Sigmoid colon (tissue), 3 donors: ENCODE results near the gene GATA5.

Source experiments
- CTCF ChIP-seq, 4 experiments: fragments of 450-650 bp in 3 of 4; fragments of 200-600 bp in 1 of 4; IDR thresholded peaks; one replicate each; pipeline ENCODE4 v1.5.1; 2016 to 2019; ENCODE audit warnings: antibody characterized with exemption in 4 of 4, mild to moderate bottlenecking in 3 of 4, moderate library complexity in 2 of 4
- POLR2A ChIP-seq, 2 donors: fragments of 450-650 bp; IDR thresholded peaks; one replicate each; pipeline ENCODE4 v1.6.1; 2016; ENCODE audit warnings: antibody characterized with exemption in 2 of 2, mild to moderate bottlenecking in 2 of 2, moderate library complexity in 2 of 2

- no peak for TF ChIP-seq CTCF (IDR thresholded peaks at IDR 0.05)
- TF ChIP-seq POLR2A (IDR thresholded peaks at IDR 0.05) = no peak
Observed at GRCh38 chr20:62457831-62458230, 18.0 kb downstream of the GATA5 start.
